Fibroblast of the aortic adventitia (primary cell): ENCODE measurements around the gene RFXANK. TPM values are rescaled to one million over a fixed set of nuclear protein-coding genes. Genes with fewer than 3 reads are reported as not detected.
"Not testable (repeated sequence)": the region's sequence is repeated elsewhere in the genome, so short reads cannot be mapped to it uniquely, and the experiment has no call there.

Source experiments
- DNase-seq: peaks from one replicate; pipeline ENCODE4 v3.0.0-alpha.2; 2010; ENCODE audit warnings: low read depth
- H3K4me3 ChIP-seq: 2 replicates; pipeline ENCODE4 v1.5.1; 2011; ENCODE audit warnings: low read depth, mild to moderate bottlenecking, control low read depth, low read length, moderate library complexity
- total RNA-seq: library from RNA; depleted of rRNA; stranded (reverse); fragments of >200 nt; gene quantifications from 2 replicates; pipeline ENCODE4 v1.2.3, GENCODE V29; 2012; ENCODE audit warnings: low replicate concordance
- TF ChIP-seq, protein P1 (sequence below): IDR thresholded peaks from 2 replicates; pipeline ENCODE4 v1.5.1; 2011; ENCODE audit warnings: mild to moderate bottlenecking, low read length, control low read depth, inconsistent platforms; ENCODE audit not compliant: insufficient read depth

Gene RFXANK
- total RNA-seq, 1 donor: 38.0 TPM

GRCh38 chr19:19214892-19215291 is 22.8 kb downstream of the RFXANK start:
- H3K4me3 ChIP-seq: no peak overlapping the region
- DNase-seq: peak; percentile 31
- TF ChIP-seq, protein P1, sequence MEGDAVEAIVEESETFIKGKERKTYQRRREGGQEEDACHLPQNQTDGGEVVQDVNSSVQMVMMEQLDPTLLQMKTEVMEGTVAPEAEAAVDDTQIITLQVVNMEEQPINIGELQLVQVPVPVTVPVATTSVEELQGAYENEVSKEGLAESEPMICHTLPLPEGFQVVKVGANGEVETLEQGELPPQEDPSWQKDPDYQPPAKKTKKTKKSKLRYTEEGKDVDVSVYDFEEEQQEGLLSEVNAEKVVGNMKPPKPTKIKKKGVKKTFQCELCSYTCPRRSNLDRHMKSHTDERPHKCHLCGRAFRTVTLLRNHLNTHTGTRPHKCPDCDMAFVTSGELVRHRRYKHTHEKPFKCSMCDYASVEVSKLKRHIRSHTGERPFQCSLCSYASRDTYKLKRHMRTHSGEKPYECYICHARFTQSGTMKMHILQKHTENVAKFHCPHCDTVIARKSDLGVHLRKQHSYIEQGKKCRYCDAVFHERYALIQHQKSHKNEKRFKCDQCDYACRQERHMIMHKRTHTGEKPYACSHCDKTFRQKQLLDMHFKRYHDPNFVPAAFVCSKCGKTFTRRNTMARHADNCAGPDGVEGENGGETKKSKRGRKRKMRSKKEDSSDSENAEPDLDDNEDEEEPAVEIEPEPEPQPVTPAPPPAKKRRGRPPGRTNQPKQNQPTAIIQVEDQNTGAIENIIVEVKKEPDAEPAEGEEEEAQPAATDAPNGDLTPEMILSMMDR: no peak

- no peak overlapping the region for H3K4me3 ChIP-seq
- no peak for DNase-seq
- TF ChIP-seq, protein P1: no peak
Observed at GRCh38 chr19:19215792-19216191, 23.7 kb downstream of the RFXANK start.

DNA sequence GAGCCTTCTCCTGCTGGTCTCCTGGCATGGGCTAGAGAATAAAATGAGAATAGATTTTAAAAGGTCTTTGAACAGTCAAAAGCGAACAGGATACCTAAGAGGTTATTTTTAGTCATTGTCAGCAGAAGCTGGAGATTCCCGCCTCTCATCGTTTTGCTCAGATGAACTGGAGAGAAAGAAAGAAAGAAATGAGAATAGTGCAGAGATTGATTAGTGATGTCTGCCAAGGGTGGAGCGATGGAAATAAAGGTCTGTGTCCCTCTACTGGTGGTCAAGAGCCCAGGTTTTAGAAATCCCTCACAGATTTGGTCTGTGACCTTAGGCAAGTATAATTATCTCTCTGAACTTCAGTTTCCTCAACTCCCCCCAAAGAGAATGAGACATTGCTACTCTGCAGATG is 25.0 kb downstream of the RFXANK start:
- TF ChIP-seq, protein P1: no peak
- peak; percentile 30 for DNase-seq
- no peak overlapping the region for H3K4me3 ChIP-seq

DNA sequence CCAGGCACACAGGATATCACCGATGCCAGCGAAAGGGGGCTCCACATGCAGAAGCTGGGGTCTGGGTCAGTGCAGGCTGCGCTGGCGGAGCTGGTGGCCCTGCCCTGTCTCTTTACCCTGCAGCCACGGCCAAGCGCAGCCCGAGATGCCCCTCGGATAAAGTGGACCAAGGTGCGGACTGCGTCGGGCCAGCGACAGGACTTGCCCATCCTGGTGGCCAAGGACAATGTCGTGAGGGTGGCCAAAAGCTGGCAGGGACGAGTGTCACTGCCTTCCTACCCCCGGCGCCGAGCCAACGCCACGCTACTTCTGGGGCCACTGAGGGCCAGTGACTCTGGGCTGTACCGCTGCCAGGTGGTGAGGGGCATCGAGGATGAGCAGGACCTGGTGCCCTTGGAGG is 26.9 kb downstream of the RFXANK start:
- TF ChIP-seq, protein P1: no peak
- DNase-seq: no peak

GRCh38 chr19:19221000-19221399 is 28.9 kb downstream of the RFXANK start:
- not testable (repeated sequence) for DNase-seq, H3K4me3 ChIP-seq

More for the DNA sequence above, 26.9 kb downstream of the RFXANK start:
- no peak overlapping the region for H3K4me3 ChIP-seq

GRCh38 chr19:19223060-19223459 is 31.0 kb downstream of the RFXANK start:
- H3K4me3 ChIP-seq: no peak overlapping the region
- TF ChIP-seq, protein P1: no peak
- DNase-seq: no peak

GRCh38 chr19:19223636-19224035 is 31.6 kb downstream of the RFXANK start:
- no peak for DNase-seq
- no peak overlapping the region for H3K4me3 ChIP-seq
- TF ChIP-seq, protein P1: no peak
